Stomach (tissue), 4 donors: Measurements from ENCODE around the gene TNS3.

Experiments
- CTCF ChIP-seq, 7 experiments: fragments of 450-650 bp in 4 of 7; fragments of 200-600 bp in 3 of 7; sonication (generic) in 3 of 7; IDR thresholded peaks; one replicate each; pipeline ENCODE4 v1.5.1; 2016 to 2019; ENCODE audit warnings: antibody characterized with exemption in 7 of 7, control low read depth in 2 of 7, mild to moderate bottlenecking in 1 of 7
- POLR2A ChIP-seq, 4 donors: fragments of 450-650 bp; IDR thresholded peaks; one replicate each; pipeline ENCODE4 v1.6.1; 2016; ENCODE audit warnings: antibody characterized with exemption in 4 of 4, control low read depth in 2 of 4, mild to moderate bottlenecking in 1 of 4, moderate library complexity in 1 of 4

- TF ChIP-seq CTCF (IDR thresholded peaks at IDR 0.05) (no peak), POLR2A (IDR thresholded peaks at IDR 0.05) (no peak)
Measured at GRCh38 chr7:47366960-47367359, 215.0 kb downstream of the TNS3 start.
